Lower leg skin (tissue), 4 donors: ENCODE results near the gene ZNF205. TPM values are rescaled to one million over a fixed set of nuclear protein-coding genes. Genes with fewer than 3 reads are reported as not detected.
"Not testable (repeated sequence)": the region's sequence is repeated elsewhere in the genome, so short reads cannot be mapped to it uniquely, and the experiment has no call there.

ENCODE experiments used
- DNase-seq, 2 donors: peaks; one replicate each; pipeline ENCODE4 v3.0.0-alpha.2; 2019; ENCODE audit warnings: low spot score in 2 of 2
- H3K4me3 ChIP-seq: fragments of 200-600 bp; sonication (generic); 2 replicates; pipeline ENCODE4 v1.5.1; 2017; ENCODE audit warnings: mild to moderate bottlenecking, low read depth; ENCODE audit not compliant: poor library complexity, severe bottlenecking
- POLR2A ChIP-seq, 2 donors: fragments of 450-650 bp; IDR thresholded peaks; one replicate each; pipeline ENCODE4 v1.6.1; 2016 to 2017; ENCODE audit warnings: antibody characterized with exemption in 2 of 2, mild to moderate bottlenecking in 1 of 2, moderate library complexity in 1 of 2
- WGBS, 2 donors: methylation state at CpG; one replicate each; pipeline ENCODE4 v1.1.5; 2018; 5-methylcytosine and 5-hydroxymethylcytosine counted together
- intact Hi-C: fragments of 100-400 bp; cut with DNase I; formaldehyde crosslinking; loops from one replicate; pipeline ENCODE4 v1.15.0; 2023; ENCODE audit warnings: low total_unique reads
- total RNA-seq, 4 donors: library from RNA; depleted of rRNA; stranded (reverse); fragments of >200 nt; gene quantifications; one replicate each; pipeline ENCODE4 v1.1.0, GENCODE V29; 2016
- TF ChIP-seq, protein P1 (sequence below), 3 donors: fragments of 450-650 bp; IDR thresholded peaks; one replicate each; pipeline ENCODE4 v1.5.1; 2016; ENCODE audit warnings: antibody characterized with exemption in 3 of 3, mild to moderate bottlenecking in 3 of 3, moderate library complexity in 2 of 3

ZNF205 gene
- total RNA-seq, 4 donors from 2014 or later: 15.1 to 25.3 (median 18.5) TPM

DNA sequence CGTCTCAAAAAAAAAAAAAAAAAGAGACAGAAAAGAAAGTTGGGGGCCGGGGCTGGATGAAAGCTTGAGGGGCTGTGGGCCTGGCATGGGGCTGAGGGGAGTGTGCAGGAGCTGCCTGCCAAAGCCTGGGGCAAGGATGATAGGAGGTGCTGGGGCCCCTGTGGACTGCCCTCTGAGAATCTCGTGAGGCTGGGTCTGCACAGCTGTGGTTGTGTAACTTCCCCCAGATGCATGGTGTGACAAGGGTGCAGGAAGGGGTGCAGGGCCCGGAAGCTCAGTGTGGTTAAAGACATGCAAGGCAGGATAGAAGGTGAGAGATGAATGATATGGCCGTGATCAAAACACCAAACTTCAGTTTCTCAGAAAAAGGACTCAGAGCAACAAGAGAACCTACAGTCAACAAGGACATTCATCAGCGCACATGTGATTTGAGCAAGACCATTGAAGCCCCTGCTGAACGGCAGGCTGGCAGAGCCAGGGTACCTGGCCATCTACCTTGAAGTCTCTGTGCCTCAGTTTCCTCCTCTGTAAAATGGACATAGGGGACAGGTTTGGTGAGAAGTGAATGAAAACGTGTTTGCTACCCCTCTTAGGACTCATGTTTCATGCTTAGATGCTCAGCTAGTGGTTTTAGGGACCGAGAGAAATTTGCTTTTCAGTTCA is 37.4 kb upstream of the ZNF205 start:
- no peak overlapping the region for H3K4me3 ChIP-seq
- no peak for DNase-seq
- intact Hi-C loops: no loop called here
- WGBS, 2 donors: 62 to 68% methylated on average over 9 of the region's 9 CpGs
- TF ChIP-seq, protein P1, sequence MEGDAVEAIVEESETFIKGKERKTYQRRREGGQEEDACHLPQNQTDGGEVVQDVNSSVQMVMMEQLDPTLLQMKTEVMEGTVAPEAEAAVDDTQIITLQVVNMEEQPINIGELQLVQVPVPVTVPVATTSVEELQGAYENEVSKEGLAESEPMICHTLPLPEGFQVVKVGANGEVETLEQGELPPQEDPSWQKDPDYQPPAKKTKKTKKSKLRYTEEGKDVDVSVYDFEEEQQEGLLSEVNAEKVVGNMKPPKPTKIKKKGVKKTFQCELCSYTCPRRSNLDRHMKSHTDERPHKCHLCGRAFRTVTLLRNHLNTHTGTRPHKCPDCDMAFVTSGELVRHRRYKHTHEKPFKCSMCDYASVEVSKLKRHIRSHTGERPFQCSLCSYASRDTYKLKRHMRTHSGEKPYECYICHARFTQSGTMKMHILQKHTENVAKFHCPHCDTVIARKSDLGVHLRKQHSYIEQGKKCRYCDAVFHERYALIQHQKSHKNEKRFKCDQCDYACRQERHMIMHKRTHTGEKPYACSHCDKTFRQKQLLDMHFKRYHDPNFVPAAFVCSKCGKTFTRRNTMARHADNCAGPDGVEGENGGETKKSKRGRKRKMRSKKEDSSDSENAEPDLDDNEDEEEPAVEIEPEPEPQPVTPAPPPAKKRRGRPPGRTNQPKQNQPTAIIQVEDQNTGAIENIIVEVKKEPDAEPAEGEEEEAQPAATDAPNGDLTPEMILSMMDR (IDR thresholded peaks at IDR 0.05): no peak
- TF ChIP-seq POLR2A (IDR thresholded peaks at IDR 0.05): no peak

DNA sequence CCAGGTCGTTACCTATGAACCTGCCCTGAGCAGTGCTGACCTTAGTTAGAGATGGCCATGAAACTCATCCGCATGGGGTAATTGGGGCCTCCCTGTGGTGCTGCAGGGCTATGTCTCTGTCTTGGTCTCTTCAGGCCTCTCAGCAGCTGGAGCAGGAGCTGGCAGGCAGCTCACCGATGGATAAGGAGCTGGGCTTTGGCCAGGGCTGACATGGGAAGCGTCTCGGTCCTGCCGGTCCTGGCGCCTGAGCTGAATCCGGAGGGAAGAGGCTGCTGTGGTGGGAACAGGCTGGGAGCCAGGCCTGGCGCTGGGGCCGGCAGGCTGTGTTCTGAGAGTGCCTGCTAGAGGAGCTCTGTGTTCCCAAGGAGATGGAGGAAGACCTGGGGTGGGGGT is 36.9 kb upstream of the ZNF205 start:
- DNase-seq: no peak
- no peak for TF ChIP-seq POLR2A (IDR thresholded peaks at IDR 0.05)
- TF ChIP-seq, protein P1 (IDR thresholded peaks at IDR 0.05): no peak
- intact Hi-C loops: no loop called here
- 45 to 64% methylated on average over 10 of the region's 10 CpGs for WGBS, 2 donors
- H3K4me3 ChIP-seq: no peak overlapping the region

DNA sequence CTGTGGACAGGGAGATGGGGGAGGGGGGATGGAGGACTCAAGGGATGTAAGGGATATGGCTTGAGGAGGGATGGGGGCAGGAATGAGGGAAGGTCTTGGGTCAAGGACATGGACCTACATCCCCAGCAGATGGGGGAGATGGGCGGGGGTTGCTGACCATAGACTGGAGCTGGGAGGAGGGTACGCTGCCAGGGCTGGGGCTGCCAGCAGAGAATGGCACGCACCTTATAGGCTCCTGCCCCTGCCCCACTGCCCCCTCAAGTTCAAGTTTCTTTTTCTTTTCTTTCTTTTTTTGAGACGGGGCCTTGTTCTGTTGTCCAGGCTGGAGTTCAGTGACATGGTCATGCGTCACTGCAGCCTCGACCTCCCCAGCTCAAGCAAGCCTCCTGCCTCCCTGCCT is 36.4 kb upstream of the ZNF205 start:
- 91% methylated on average over 6 of the region's 6 CpGs for WGBS, 2 donors
- H3K4me3 ChIP-seq, intact Hi-C loops, DNase-seq: not testable (repeated sequence)

DNA sequence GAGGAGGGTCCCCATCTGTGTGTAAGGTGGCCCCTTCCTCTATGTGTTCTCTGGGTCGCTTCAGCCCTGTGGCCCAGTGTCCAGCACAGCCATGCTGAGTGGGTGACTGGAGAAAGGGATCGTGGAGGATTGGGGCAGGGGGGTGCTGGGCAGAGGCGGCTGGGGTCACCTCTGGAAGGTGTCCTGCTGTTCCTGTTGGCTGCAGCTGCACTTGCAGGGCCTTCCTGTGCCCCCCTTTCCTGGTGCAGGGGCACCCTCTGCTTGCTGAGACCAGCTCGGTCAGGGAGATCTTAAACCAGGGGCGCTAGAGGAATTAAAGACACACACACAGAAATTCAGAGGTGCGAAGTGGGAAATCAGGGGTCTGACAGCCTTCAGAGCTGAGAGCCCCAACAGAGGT is 35.8 kb upstream of the ZNF205 start:
- no peak for DNase-seq
- 75 to 88% methylated on average over 6 of the region's 6 CpGs for whole genome bisulfite sequencing, 2 donors
- intact Hi-C loops: no loop called here

DNA sequence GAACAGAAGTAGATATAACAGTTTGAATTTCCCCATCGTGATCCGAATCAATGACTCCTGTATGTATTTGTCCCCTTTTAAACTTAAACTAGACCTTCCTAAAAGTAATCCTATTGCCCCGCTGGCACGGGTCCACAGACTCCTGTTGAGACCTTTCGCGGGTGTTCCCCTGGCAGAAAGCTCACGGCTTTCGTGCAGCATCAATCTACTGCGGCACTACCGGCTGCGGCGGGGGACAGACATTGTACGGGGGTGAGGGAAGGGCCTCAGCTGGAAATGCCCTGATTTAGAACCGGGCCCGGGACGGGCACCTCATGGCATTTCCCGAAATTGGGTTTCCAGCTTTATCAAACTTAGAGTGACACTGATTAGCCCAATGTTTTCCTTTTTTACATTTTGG is 32.4 kb upstream of the ZNF205 start:
- WGBS, 2 donors: 46 to 57% methylated on average over 17 of the region's 17 CpGs
- TF ChIP-seq, protein P1 (IDR thresholded peaks at IDR 0.05): no peak
- no peak for TF ChIP-seq POLR2A (IDR thresholded peaks at IDR 0.05)
- no peak for DNase-seq
- no peak overlapping the region for H3K4me3 ChIP-seq
- intact Hi-C loops: no loop called here

More for the DNA sequence above, 35.8 kb upstream of the ZNF205 start:
- H3K4me3 ChIP-seq: no peak overlapping the region
- TF ChIP-seq POLR2A (IDR thresholded peaks at IDR 0.05): no peak

DNA sequence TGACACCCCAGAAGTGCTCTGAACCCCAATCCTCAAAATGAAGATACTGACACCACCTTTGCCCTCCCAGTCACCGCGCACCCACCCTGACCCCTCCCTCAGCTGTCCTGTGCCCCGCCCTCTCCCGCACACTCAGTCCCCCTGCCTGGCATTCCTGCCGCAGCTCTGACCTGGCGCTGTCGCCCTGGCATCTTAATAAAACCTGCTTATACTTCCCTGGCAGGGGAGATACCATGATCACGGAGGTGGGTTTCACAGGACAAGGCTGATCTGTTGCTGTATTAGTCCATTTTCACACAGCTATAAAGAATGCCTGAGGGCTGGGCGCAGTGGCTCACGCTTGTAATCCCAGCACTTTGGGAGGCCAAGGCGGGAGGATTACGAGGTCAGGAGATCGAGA is 30.4 kb upstream of the ZNF205 start:
- WGBS, 2 donors: 82 to 89% methylated on average over 11 to 13 of the region's 13 CpGs
- DNase-seq, H3K4me3 ChIP-seq, intact Hi-C loops: not testable (repeated sequence)

DNA sequence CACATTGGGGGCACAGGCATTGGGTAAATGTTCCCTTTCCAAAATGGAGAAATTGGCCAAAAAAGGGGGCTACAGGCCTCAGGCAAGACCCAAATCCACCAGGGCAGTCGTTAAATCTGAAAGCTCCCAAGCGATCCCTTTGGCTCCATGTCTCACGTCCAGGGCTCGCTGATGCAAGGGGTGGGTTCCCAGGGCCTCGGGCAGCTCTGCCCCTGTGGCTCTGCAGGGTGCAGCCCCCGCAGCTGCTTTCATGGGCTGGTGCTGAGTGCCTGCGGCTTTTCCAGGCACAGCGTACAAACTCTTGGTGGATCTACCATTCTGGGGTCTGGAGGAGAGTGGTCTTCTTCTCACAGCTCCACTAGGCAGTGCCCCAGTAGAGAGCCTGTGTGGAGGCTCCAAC is 29.0 kb upstream of the ZNF205 start:
- DNase-seq, intact Hi-C loops, H3K4me3 ChIP-seq: not testable (repeated sequence)
- 93 to 94% methylated on average over 8 of the region's 8 CpGs for WGBS, 2 donors

DNA sequence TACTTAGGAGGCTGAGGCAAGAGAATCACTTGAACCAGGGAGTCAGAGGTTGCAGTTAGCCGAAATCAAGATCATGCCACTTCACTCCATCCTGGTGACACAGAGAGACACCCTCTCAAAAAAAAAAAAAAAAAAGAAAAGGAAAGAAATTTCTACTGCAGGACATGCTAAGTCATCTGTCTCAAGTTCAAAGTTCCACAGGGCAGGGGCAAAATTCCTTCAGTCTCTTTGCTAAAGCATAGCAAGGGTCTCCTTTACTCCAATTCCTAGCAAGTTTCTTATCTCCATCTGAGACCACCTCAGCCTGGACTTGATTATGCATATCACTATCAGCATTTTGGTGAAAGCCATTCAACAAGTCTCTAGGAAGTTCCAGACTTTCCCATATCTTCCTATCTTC is 27.9 kb upstream of the ZNF205 start:
- H3K4me3 ChIP-seq: no peak overlapping the region
- TF ChIP-seq POLR2A (IDR thresholded peaks at IDR 0.05): no peak
- TF ChIP-seq, protein P1 (IDR thresholded peaks at IDR 0.05): no peak
- intact Hi-C loops: no loop called here
- DNase-seq: no peak
- WGBS, 2 donors: 96 to 100% methylated on average over 1 of the region's 1 CpG
